Measurements from ENCODE around the gene TNKS2. TPM values are rescaled to one million over a fixed set of nuclear protein-coding genes. Genes with fewer than 3 reads are reported as not detected.

Gene TNKS2
- total RNA-seq, 2 experiments from 2014 or later: 39.3 to 40.0 TPM

DNA sequence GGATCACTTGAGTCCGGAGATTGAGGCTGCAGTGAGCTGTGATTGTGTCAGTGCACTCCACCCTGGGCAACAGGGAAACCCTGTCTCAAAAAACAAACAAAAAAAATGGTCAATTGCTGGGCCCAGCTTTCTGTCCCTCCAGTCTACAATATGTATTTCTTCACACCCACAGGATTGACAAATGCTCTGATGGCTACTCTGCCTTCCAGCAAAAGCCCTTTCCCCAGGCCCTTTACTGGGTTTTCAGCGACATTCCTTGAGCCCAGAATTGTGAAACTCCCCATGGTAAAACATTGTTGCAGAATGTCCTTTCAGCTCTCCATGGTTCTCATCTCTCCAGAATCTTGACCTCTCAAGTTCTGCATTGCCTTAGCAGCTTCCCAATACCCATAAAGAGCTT lies 23.7 kb upstream of the TNKS2 start:
- Mint-ChIP-seq H3K4me1 (ENCODE audit: low read depth) (no peaks in the 10 kb centered on the region), H3K36me3 (ENCODE audit: low read depth) (no peaks in the 10 kb centered on the region), H3K4me3 (no peak overlapping the region), H3K27ac (no peak overlapping the region), H3K27me3 (ENCODE audit: low read depth) (peaks cover 5% of the 10 kb centered on the region), H3K9me3 (no peaks in the 10 kb centered on the region)
- no peak for DNase-seq
- CTCF ChIA-PET: interaction anchor here (0.5 to 0.6 kb wide), 2 partner anchors 19 to 133 kb away, joined by 3 to 6 read pairs; no protein-coding TSS in a partner anchor
- intact Hi-C loops (cut with micrococcal nuclease): no loop called here

DNA sequence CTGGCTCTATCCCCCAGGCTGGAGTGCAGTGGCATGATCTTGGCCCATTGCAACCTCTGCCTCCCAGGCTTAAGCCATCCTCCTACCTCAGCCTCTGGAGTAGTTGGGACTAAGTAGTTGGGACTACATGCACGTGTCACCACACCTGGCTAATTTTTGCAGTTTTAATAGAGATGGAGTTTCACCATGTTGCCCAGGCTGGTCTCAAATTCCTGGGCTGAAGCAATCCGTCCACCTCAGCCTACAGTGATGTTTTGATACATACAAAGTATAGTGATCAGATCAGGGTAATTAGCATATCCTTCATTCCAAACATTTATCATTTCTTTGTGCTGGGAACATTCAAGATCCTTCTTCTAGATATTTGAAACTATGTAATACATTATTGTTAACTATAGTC lies 22.5 kb upstream of the TNKS2 start:
- H3K9me3 Mint-ChIP-seq: no peaks in the 10 kb centered on the region
- no peak overlapping the region for H3K27ac Mint-ChIP-seq
- peaks cover 5% of the 10 kb centered on the region for H3K27me3 Mint-ChIP-seq (ENCODE audit: low read depth)
- H3K4me1 Mint-ChIP-seq (ENCODE audit: low read depth): no peaks in the 10 kb centered on the region
- CTCF ChIA-PET: no interaction called here
- intact Hi-C loops (cut with micrococcal nuclease): no loop called here
- DNase-seq: no peak
- no peak overlapping the region for H3K4me3 Mint-ChIP-seq
- H3K36me3 Mint-ChIP-seq (ENCODE audit: low read depth): no peaks in the 10 kb centered on the region

DNA sequence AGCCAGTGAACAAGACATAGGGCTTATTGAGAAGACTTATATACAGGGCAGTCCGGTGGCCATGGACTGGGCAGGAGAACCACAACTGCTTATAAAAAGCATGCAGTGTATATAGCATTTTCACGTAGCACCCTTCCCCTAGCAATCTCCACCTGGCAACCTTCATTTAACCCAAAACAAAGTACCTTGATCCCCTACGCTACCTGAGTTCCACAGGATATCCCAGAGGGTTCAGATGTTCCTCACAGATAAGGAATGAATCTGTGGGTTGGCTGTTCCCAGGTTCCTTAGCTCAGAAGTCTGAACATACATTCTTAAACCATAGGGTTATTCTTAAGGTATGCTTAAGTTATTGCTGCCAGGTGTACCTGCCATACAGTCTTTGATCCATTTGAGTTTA lies 22.0 kb upstream of the TNKS2 start:
- no peak overlapping the region for H3K4me3 Mint-ChIP-seq

DNA sequence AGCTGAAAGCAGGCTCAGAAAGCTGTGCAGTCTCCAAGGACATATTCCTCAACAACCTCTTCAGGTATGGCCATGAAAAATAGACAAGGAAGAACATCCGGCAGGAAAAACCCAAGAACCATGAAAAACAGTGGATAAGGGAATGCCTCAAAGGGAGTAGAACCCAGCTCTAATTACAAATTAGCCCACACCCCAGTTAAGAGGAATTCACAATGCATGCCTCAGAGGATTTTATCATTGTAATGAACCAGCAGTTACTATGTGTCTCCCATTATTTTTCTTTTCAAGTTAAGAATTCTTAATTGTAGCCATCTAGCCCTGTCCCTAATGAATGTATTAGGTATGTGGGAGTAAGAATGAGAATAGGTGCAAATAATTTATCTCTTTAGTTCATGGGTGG lies 19.7 kb upstream of the TNKS2 start:
- Mint-ChIP-seq H3K4me1 (ENCODE audit: low read depth) (no peaks in the 10 kb centered on the region), H3K36me3 (ENCODE audit: low read depth) (no peaks in the 10 kb centered on the region), H3K4me3 (no peak overlapping the region), H3K27me3 (ENCODE audit: low read depth) (peaks cover 14% of the 10 kb centered on the region), H3K27ac (no peak overlapping the region), H3K9me3 (no peaks in the 10 kb centered on the region)
- intact Hi-C loops (cut with micrococcal nuclease): no loop called here
- no peak for DNase-seq
- CTCF ChIA-PET: no interaction called here

More for the DNA sequence above, 22.0 kb upstream of the TNKS2 start:
- CTCF ChIA-PET: no interaction called here
- H3K27ac Mint-ChIP-seq: no peak overlapping the region
- no peak for DNase-seq
- intact Hi-C loops (cut with micrococcal nuclease): no loop called here
- H3K4me1 Mint-ChIP-seq (ENCODE audit: low read depth): no peaks in the 10 kb centered on the region
- no peaks in the 10 kb centered on the region for H3K36me3 Mint-ChIP-seq (ENCODE audit: low read depth)
- no peaks in the 10 kb centered on the region for H3K9me3 Mint-ChIP-seq
- peaks cover 5% of the 10 kb centered on the region for H3K27me3 Mint-ChIP-seq (ENCODE audit: low read depth)

DNA sequence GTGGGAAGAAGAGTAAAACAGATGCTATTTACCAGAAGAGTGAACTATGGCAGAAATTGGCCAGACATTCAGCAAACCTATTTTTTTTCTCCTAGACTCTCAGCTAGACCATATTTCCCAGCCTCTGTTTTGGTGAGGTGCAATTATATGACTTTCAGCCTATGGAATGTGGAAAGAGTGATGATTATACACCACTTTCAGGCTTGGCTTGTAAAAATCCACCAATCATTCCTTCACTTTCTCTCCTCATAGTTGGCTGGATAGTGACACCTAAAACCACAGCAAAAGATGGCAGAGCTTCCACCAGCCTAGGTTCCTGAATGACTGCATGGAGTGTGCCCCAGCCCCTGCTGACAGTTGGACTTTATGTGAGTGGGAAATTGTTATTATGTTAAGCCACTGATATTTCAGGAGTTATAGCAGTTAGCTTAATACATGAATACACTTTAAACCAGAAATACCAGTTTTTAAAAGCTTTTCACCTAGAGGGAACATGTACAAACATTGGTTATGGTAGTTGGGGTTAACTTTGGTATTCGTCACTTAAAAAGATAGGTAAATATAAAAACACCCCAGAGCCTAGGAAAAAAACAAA lies 19.1 kb upstream of the TNKS2 start:
- Mint-ChIP-seq H3K27ac (no peak overlapping the region), H3K36me3 (ENCODE audit: low read depth) (no peaks in the 10 kb centered on the region), H3K9me3 (no peaks in the 10 kb centered on the region), H3K4me3 (no peak overlapping the region), H3K4me1 (ENCODE audit: low read depth) (no peaks in the 10 kb centered on the region), H3K27me3 (ENCODE audit: low read depth) (peaks cover 16% of the 10 kb centered on the region)
- intact Hi-C loops (cut with micrococcal nuclease): no loop called here
- no peak for DNase-seq
- CTCF ChIA-PET: no interaction called here

DNA sequence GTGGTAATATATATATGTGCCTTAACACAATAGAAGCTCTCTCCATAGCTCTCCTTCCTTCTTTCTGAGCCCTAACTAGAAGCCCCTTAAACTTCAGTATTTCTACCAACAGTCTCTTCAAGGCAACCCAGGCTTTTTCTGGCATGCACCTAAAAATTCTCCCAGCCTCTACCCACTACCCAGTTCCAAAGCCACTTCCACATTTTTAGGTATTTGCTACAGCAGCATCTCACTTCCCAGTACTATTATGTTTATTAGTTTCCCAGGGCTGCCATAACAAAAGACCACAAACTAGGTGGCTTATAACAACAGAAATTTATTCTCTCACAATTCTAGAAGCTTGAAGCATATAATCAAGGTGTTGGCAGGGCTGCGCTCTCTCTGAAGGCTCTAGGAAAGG lies 15.7 kb upstream of the TNKS2 start:
- CTCF ChIA-PET: no interaction called here
- H3K4me3 Mint-ChIP-seq: no peak overlapping the region
- no peaks in the 10 kb centered on the region for H3K4me1 Mint-ChIP-seq (ENCODE audit: low read depth)
- H3K36me3 Mint-ChIP-seq (ENCODE audit: low read depth): no peaks in the 10 kb centered on the region
- no peak overlapping the region for H3K27ac Mint-ChIP-seq
- no peaks in the 10 kb centered on the region for H3K9me3 Mint-ChIP-seq
- intact Hi-C loops (cut with micrococcal nuclease): no loop called here
- DNase-seq: no peak
- peaks cover 11% of the 10 kb centered on the region for H3K27me3 Mint-ChIP-seq (ENCODE audit: low read depth)

DNA sequence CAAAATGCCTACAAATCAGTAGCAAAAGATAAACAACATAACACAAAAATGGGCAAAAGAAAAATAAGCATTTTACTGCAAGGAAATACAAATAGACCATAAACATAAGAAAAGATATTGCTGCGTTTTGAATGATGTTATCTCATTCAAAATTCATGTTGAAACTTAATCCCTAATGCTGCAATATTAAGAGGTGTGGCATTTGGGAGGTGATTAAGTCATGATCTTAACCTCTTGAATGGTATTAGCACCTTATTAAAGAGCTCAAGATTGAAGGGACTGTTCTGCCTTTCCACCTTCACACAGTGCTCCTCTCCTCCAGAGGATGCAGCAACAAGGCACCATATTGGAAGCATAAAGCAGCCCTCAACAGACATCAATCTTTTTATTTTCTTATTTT lies 12.4 kb upstream of the TNKS2 start:
- intact Hi-C loops (cut with micrococcal nuclease): no loop called here
- Mint-ChIP-seq H3K9me3 (no peaks in the 10 kb centered on the region), H3K27me3 (ENCODE audit: low read depth) (peaks cover 11% of the 10 kb centered on the region), H3K36me3 (ENCODE audit: low read depth) (no peaks in the 10 kb centered on the region), H3K4me3 (no peak overlapping the region), H3K27ac (no peak overlapping the region), H3K4me1 (ENCODE audit: low read depth) (no peaks in the 10 kb centered on the region)
- no peak for DNase-seq
- CTCF ChIA-PET: no interaction called here

DNA sequence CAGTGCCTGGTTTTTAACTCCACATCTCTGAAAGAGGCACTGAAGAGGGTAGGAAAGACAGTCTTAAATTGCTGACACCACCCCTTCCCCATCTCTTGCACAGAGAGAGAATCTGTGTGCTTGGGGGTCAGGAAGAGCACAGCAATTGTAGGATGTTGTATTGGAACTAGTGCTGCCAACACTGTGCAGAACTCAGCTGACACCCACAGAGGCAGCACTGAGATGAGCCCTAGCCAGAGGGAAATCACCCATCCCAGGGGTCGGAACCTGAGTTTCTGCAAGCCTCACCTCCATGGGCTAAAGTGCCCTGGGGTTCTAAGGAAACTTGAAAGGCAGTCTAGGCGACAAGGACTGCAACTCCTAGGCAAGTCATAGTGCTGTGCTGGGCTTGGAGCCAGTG lies 11.0 kb upstream of the TNKS2 start:
- Mint-ChIP-seq H3K27me3 (ENCODE audit: low read depth) (peaks cover 8% of the 10 kb centered on the region), H3K4me3 (no peak overlapping the region), H3K36me3 (ENCODE audit: low read depth) (no peaks in the 10 kb centered on the region), H3K4me1 (ENCODE audit: low read depth) (no peaks in the 10 kb centered on the region), H3K9me3 (no peaks in the 10 kb centered on the region), H3K27ac (no peak overlapping the region)
- CTCF ChIA-PET: no interaction called here
- no peak for DNase-seq
- intact Hi-C loops (cut with micrococcal nuclease): no loop called here

DNA sequence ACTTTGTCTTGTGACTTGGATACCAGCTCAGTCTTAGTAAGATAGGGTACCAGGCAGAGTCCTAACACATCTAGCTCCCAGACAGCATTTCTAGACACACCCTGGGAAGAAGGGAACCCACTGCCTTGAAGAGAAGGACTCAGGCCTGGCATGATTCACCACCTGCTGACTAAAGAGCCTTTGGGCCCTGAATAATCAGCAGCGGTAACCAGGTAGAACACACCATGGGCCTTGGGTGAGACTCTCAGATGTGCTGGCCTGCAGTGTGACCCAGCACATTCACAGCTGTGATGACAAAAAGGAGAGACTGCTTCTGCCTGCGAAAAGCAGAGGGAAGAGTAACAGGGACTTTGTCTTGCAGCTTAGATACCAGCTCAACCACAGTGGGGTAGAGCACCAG lies 10.4 kb upstream of the TNKS2 start:
- H3K9me3 Mint-ChIP-seq: no peaks in the 10 kb centered on the region
- CTCF ChIA-PET: no interaction called here

DNA sequence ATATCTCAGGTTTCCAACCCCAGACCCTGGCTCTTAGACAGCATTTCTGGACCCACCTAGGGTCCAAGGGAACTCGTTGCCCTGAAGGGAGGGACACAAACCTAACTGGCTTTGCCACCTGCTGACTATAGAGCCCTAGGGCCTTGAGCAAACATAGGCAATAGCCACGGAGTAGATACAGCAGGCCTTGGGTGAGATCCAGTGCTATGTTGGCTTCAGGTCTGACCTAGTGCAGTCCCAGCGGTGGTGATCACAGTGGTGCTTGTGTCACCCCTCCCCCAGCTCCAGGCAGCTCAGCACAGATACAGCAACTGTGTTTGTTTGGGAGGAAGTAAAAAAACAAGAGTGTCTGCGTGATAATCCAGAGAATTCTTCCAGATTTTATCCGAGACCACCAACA lies 9.7 kb upstream of the TNKS2 start:
- no peaks in the 10 kb centered on the region for H3K9me3 Mint-ChIP-seq
- no peaks in the 10 kb centered on the region for H3K4me1 Mint-ChIP-seq (ENCODE audit: low read depth)
- H3K27ac Mint-ChIP-seq: no peak overlapping the region
- DNase-seq: no peak
- intact Hi-C loops (cut with micrococcal nuclease): no loop called here
- H3K4me3 Mint-ChIP-seq: no peak overlapping the region
- H3K36me3 Mint-ChIP-seq (ENCODE audit: low read depth): no peaks in the 10 kb centered on the region
- peaks cover under 1% of the 10 kb centered on the region for H3K27me3 Mint-ChIP-seq (ENCODE audit: low read depth)
- CTCF ChIA-PET: no interaction called here

More for the DNA sequence above, 10.4 kb upstream of the TNKS2 start:
- no peaks in the 10 kb centered on the region for H3K36me3 Mint-ChIP-seq (ENCODE audit: low read depth)
- H3K4me1 Mint-ChIP-seq (ENCODE audit: low read depth): no peaks in the 10 kb centered on the region
- peaks cover 7% of the 10 kb centered on the region for H3K27me3 Mint-ChIP-seq (ENCODE audit: low read depth)
- no peak overlapping the region for H3K27ac Mint-ChIP-seq
- intact Hi-C loops (cut with micrococcal nuclease): no loop called here
- H3K4me3 Mint-ChIP-seq: no peak overlapping the region
- DNase-seq: no peak

DNA sequence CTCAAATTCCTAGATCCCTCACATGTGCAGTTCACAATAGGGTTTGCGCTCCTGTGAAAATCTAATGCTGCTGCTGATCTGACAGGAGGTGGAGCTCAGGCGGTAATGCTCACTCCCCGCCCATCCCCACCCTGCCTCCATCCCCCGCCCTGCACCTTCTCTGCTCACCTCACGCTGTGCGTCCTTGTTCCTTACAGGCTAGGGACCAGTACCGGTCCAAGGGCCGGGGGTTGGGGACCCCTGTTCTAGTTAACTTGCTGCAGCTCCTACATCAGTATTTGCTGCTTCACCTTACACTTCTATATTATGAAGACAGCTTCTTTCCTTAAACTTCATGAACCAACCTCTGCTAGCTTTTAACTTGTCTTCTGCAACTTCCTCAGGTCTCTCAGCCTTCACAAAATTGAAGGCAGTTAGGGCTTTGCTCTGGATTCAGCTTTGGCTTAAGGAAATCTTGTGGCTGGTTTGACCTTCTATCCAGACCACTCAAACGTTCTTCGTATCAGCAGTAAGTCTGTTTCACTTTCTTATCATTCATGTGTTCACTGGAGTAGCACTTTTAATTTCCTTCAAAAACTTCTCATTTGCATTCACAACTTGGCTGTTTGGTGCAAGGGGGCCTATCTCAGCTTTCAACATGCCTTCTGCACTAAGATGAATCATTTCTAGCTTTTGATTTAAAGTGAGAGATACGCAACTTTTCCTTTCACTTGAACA lies 1.7 kb upstream of the TNKS2 start:
- DNase-seq: peak; percentile 76
- Mint-ChIP-seq H3K9me3 (no peaks in the 10 kb centered on the region), H3K4me1 (ENCODE audit: low read depth) (peaks cover 31% of the 10 kb centered on the region), H3K27ac (peak overlapping the region; percentile 95), H3K36me3 (ENCODE audit: low read depth) (peaks cover 19% of the 10 kb centered on the region), H3K4me3 (peak overlapping the region; percentile 98), H3K27me3 (ENCODE audit: low read depth) (no peaks in the 10 kb centered on the region)
- CTCF ChIA-PET: interaction anchor here (1.1 to 1.7 kb wide), 4 partner anchors 38 to 118 kb away, joined by 3 to 7 read pairs (median 6); partner anchors contain the start of gene FGFBP3
- intact Hi-C loops (cut with micrococcal nuclease): loop anchor here (1.0 to 10.0 kb wide), 14 partner anchors 38 to 1048 kb away; partner anchors contain the start of genes BTAF1, CPEB3, EXOC6 and FGFBP3

DNA sequence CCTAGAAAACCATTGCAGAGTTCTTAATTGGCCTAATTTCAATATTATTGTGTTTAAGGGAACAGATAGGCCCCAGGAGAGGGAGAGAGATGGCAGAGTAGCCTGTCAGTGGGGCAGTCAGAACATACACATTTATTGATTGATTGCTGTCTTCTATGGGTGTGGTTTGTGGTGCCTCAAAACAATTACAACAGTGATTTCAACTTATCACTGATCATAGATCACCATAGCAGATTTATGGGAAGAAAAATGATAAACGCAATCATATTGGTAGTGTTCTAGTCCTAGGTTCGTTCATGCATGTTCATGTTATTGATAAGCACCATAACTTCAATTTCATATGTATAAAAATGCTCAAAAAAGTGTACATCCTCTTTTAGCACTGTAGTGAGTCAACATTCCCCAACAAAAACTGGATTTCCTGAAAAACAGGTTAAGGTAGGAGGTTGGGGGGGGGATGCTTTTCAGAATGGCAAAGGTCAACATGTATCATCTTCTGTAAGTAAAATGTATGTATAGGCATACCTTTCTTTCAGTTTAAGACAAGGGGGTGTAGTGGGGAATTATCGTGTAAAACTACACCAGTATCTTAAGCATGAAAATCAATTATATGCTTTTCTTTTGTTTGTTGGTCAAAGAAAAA lies 1.1 kb upstream of the TNKS2 start:
- intact Hi-C loops (cut with micrococcal nuclease): loop anchor here (1.0 to 10.0 kb wide), 10 partner anchors 126 to 1048 kb away; partner anchors contain the start of genes BTAF1, CPEB3, EXOC6 and IDE
- H3K27ac Mint-ChIP-seq: peak overlapping the region; percentile 95

More for the DNA sequence above, 1.1 kb upstream of the TNKS2 start:
- H3K4me3 Mint-ChIP-seq: peak overlapping the region; percentile 98
- H3K27me3 Mint-ChIP-seq (ENCODE audit: low read depth): no peaks in the 10 kb centered on the region
- CTCF ChIA-PET: interaction anchor here (1.1 to 1.7 kb wide), 3 partner anchors 39 to 117 kb away, joined by 3 to 7 read pairs (median 7); partner anchors contain the start of gene FGFBP3
- H3K9me3 Mint-ChIP-seq: no peaks in the 10 kb centered on the region
- H3K36me3 Mint-ChIP-seq (ENCODE audit: low read depth): peaks cover 23% of the 10 kb centered on the region
- no peak for DNase-seq
- peaks cover 38% of the 10 kb centered on the region for H3K4me1 Mint-ChIP-seq (ENCODE audit: low read depth)

Measured in activated naive CD4-positive, alpha-beta T cell treated with anti-CD3 and anti-CD28 coated beads for 36 hours (primary cell).